CD4-positive, CD25-positive, alpha-beta regulatory T cell (primary cell): ENCODE results near the gene ADAMTS19. TPM values are rescaled to one million over a fixed set of nuclear protein-coding genes. Genes with fewer than 3 reads are reported as not detected.

Experiments used
- ATAC-seq, 2 donors: fragments of 150-1000 bp; cut with Tn5 transposase; one replicate each; pipeline ENCODE4 v1.10.0; 2021; ENCODE audit warnings: low read depth in 2 of 2, moderate number of reproducible peaks in 2 of 2, moderate library complexity in 1 of 2
- DNase-seq, 3 donors: peaks; one replicate each; pipeline versions ENCODE4 v3.0.0 to v3.0.0-alpha.2; 2012 to 2022; ENCODE audit warnings: mixed read lengths in 1 of 3
- H3K27ac ChIP-seq: one replicate; pipeline ENCODE4 v1.7.0; 2013; ENCODE audit warnings: mild to moderate bottlenecking, low read length; ENCODE audit not compliant: insufficient read depth, poor library complexity, severe bottlenecking
- H3K27me3 ChIP-seq: one replicate; pipeline ENCODE4 v1.7.0; 2013; ENCODE audit warnings: low read length; ENCODE audit not compliant: control insufficient read depth, insufficient read depth
- H3K36me3 ChIP-seq: one replicate; pipeline ENCODE4 v1.7.0; 2013; ENCODE audit warnings: mild to moderate bottlenecking, low read length, moderate library complexity; ENCODE audit not compliant: control insufficient read depth, insufficient read depth
- H3K4me1 ChIP-seq: 2 replicates; pipeline ENCODE4 v1.7.0; 2013; ENCODE audit warnings: mild to moderate bottlenecking, low read length; ENCODE audit not compliant: insufficient read depth, control insufficient read depth, poor library complexity, severe bottlenecking
- H3K4me3 ChIP-seq: one replicate; pipeline ENCODE4 v1.7.0; 2013; ENCODE audit warnings: low read depth, mild to moderate bottlenecking, low read length, moderate library complexity
- H3K9me3 ChIP-seq, 2 experiments: 1 replicate in 1 of 2; 2 replicates in 1 of 2; pipeline ENCODE4 v1.7.0; 2013; ENCODE audit warnings: low read length in 2 of 2, mild to moderate bottlenecking in 1 of 2, moderate library complexity in 1 of 2; ENCODE audit not compliant: control insufficient read depth in 2 of 2
- H3K27ac Mint-ChIP-seq, 3 donors: one replicate each; pipeline ENCODE4 v1.8.0; 2020 to 2022; ENCODE audit warnings: mild to moderate bottlenecking in 3 of 3, mixed read lengths in 3 of 3, moderate library complexity in 2 of 3
- H3K27me3 Mint-ChIP-seq: one replicate; pipeline ENCODE4 v1.8.0; 2022; ENCODE audit warnings: mild to moderate bottlenecking, mixed read lengths
- H3K36me3 Mint-ChIP-seq: one replicate; pipeline ENCODE4 v1.8.0; 2020; ENCODE audit warnings: mixed read lengths
- H3K4me1 Mint-ChIP-seq, 4 donors: one replicate each; pipeline ENCODE4 v1.8.0; 2020 to 2022; ENCODE audit warnings: mixed read lengths in 4 of 4, mild to moderate bottlenecking in 1 of 4
- H3K4me3 Mint-ChIP-seq, 4 donors: one replicate each; pipeline ENCODE4 v1.8.0; 2020 to 2022; ENCODE audit warnings: mild to moderate bottlenecking in 4 of 4, mixed read lengths in 4 of 4, moderate library complexity in 3 of 4
- H3K9me3 Mint-ChIP-seq, 7 donors: one replicate each; pipeline ENCODE4 v1.8.0; 2020 to 2022; ENCODE audit warnings: mixed read lengths in 7 of 7, mild to moderate bottlenecking in 3 of 7, moderate library complexity in 2 of 7
- polyA plus RNA-seq, 4 donors: library from polyadenylated mRNA; unstranded; fragments of 300-500 nt; fragmentation: Illumina TruSeq; gene quantifications; one replicate each; pipeline ENCODE4 v1.2.3, GENCODE V29; 2021
- total RNA-seq: library from RNA; stranded (reverse); gene quantifications from one replicate; pipeline ENCODE4 v1.2.3, GENCODE V29; 2022

Gene ADAMTS19
- total and polyA plus RNA-seq, 5 donors from 2014 or later, result not detected

DNA sequence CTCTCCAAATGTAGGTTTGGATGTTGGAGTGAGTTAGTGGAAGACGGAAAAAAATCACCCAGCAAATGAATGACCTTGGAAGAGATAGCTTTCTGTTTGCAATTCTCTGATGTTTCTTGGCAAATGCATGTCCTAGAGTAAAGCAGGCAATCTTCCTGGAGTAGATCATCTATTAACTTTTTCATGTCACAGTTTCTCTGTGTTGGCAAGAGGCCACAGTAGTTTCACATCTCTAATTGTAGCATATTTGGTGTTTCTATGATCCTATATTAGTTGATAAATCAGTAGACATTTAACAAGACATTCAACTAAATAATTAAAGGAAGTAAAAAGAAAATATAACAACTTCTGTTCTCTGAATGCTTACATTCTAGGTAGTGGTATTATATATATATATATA lies 149.6 kb downstream of the ADAMTS19 start:
- no peak overlapping the region for H3K27ac Mint-ChIP-seq
- H3K4me1 Mint-ChIP-seq, result no peaks in the 10 kb centered on the region
- H3K4me1 ChIP-seq, result no peaks in the 10 kb centered on the region
- H3K4me3 ChIP-seq, result no peak overlapping the region
- peaks cover 0 to 9% (median 2%) of the 10 kb centered on the region in 7 donors for H3K9me3 Mint-ChIP-seq
- ATAC-seq (no peak), DNase-seq (no peak)
- no peaks in the 10 kb centered on the region for H3K36me3 ChIP-seq
- H3K27ac ChIP-seq, result no peak overlapping the region
- no peaks in the 10 kb centered on the region for H3K36me3 Mint-ChIP-seq
- no peaks in the 10 kb centered on the region for H3K27me3 ChIP-seq
- no peak overlapping the region for H3K4me3 Mint-ChIP-seq
- no peaks in the 10 kb centered on the region for H3K27me3 Mint-ChIP-seq
- peaks cover 0 to 1% of the 10 kb centered on the region in 2 experiments for H3K9me3 ChIP-seq

DNA sequence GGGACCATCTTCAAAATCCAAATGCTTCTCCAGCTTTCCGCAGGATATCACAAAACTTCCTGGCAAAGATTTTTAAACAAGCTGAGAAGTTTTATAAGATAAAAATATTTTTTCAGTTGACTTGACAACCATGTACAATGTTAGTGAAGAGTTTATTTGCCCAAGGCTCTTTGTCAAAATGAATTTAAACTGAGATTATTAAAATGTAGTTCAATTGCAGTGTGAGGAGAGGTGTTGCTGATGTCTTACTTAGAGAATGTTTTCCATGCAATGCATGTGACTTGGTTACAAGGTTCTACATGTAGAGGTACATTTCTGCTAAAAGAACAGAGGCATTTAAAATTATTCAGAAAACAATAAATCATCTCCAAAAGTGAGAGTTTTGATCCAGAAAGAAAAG lies 156.4 kb downstream of the ADAMTS19 start:
- H3K27me3 ChIP-seq, result no peaks in the 10 kb centered on the region
- H3K4me1 ChIP-seq, result no peaks in the 10 kb centered on the region
- no peaks in the 10 kb centered on the region for H3K36me3 ChIP-seq
- no peaks in the 10 kb centered on the region for H3K4me1 Mint-ChIP-seq
- H3K9me3 ChIP-seq, result no peaks in the 10 kb centered on the region
- H3K27ac Mint-ChIP-seq, result no peak overlapping the region
- peaks cover 5% of the 10 kb centered on the region for H3K27me3 Mint-ChIP-seq
- no peak overlapping the region for H3K4me3 Mint-ChIP-seq
- no peak overlapping the region for H3K4me3 ChIP-seq
- no peak for DNase-seq
- no peak for ATAC-seq
- H3K36me3 Mint-ChIP-seq, result no peaks in the 10 kb centered on the region
- no peak overlapping the region for H3K27ac ChIP-seq
- peaks cover 0 to 1% (median 0%) of the 10 kb centered on the region in 7 donors for H3K9me3 Mint-ChIP-seq

DNA sequence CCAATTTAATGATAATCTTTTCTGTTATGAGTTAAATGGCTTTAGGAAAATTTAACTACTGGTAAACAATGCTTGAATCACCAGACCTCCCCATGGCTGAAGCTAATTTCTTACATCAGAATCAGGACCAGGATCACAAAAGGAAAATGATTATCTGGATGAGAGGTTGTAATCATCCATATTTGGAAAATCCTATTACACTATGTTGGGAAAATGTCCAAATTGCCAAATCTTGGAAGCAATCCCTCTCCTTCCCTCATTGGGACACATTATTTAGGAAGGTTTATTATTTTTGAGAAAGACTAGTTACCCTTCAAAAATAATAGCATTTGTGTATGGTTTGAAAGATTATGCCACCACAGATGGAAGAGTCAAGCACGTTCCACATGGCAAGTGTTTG lies 157.1 kb downstream of the ADAMTS19 start:
- ATAC-seq (no peak), DNase-seq (no peak)
- peaks cover 5% of the 10 kb centered on the region for H3K27me3 Mint-ChIP-seq
- H3K27me3 ChIP-seq, result no peaks in the 10 kb centered on the region
- no peaks in the 10 kb centered on the region for H3K4me1 Mint-ChIP-seq
- H3K9me3 Mint-ChIP-seq, result no peaks in the 10 kb centered on the region
- H3K36me3 ChIP-seq, result no peaks in the 10 kb centered on the region
- H3K27ac Mint-ChIP-seq, result no peak overlapping the region
- no peak overlapping the region for H3K27ac ChIP-seq
- no peaks in the 10 kb centered on the region for H3K9me3 ChIP-seq
- H3K4me1 ChIP-seq, result no peaks in the 10 kb centered on the region
- H3K4me3 ChIP-seq, result no peak overlapping the region
- no peak overlapping the region for H3K4me3 Mint-ChIP-seq
- no peaks in the 10 kb centered on the region for H3K36me3 Mint-ChIP-seq

DNA sequence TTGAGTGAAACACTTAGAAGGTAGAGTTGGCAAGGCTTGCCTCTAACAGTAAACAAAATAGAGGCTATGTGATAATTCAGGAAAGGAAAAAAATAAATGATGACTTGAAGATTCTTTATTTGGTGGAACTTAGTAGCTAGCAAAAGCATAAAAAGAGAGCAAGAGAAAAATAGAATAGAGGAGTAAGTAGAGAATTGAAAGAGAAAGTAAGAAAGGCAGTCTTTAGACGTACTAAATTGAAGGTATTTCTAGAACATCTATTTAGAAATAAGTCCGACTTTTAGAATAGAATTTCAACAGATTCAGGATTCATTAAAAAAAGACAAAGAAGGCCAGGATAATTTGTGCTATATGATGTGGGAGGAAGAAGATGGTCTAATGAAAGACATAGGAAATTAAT lies 159.7 kb downstream of the ADAMTS19 start:
- no peak overlapping the region for H3K4me3 Mint-ChIP-seq
- Histone ChIP-seq H3K27ac (no peak overlapping the region), H3K9me3 (no peaks in the 10 kb centered on the region), H3K36me3 (no peaks in the 10 kb centered on the region), H3K4me3 (no peak overlapping the region), H3K4me1 (no peaks in the 10 kb centered on the region), H3K27me3 (no peaks in the 10 kb centered on the region)
- peaks cover 0 to 4% (median under 1%) of the 10 kb centered on the region in 7 donors for H3K9me3 Mint-ChIP-seq
- H3K4me1 Mint-ChIP-seq, result no peaks in the 10 kb centered on the region
- peaks cover 5% of the 10 kb centered on the region for H3K27me3 Mint-ChIP-seq
- no peaks in the 10 kb centered on the region for H3K36me3 Mint-ChIP-seq
- no peak for DNase-seq
- H3K27ac Mint-ChIP-seq, result no peak overlapping the region
- no peak for ATAC-seq

DNA sequence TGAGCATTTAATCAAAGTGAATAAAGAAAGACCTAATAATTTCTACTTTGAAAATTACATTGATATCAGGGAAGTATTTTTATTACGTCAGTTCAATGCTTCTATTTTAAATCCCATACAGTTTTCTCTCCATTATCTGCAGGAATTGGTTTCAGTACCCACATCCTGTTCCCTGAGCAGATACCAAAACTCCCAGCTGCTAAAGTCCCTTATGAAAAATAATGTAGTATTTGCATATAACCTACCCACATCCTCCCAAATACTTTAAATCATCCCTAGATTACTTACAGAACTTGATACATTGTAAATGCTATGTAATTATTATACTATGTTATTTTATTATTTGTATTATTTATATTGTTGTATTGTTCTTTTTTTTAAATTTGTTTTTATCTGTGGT lies 162.4 kb downstream of the ADAMTS19 start:
- no peak overlapping the region for H3K4me3 ChIP-seq
- Mint-ChIP-seq H3K4me3 (no peak overlapping the region), H3K27me3 (peaks cover 5% of the 10 kb centered on the region), H3K36me3 (no peaks in the 10 kb centered on the region), H3K9me3 (peaks cover 0 to 10% (median 5%) of the 10 kb centered on the region in 7 donors), H3K27ac (no peak overlapping the region), H3K4me1 (no peaks in the 10 kb centered on the region)
- H3K27ac ChIP-seq, result no peak overlapping the region
- ATAC-seq (no peak), DNase-seq (no peak)
- no peaks in the 10 kb centered on the region for H3K27me3 ChIP-seq
- H3K36me3 ChIP-seq, result no peaks in the 10 kb centered on the region
- no peaks in the 10 kb centered on the region for H3K9me3 ChIP-seq
- H3K4me1 ChIP-seq, result no peaks in the 10 kb centered on the region

DNA sequence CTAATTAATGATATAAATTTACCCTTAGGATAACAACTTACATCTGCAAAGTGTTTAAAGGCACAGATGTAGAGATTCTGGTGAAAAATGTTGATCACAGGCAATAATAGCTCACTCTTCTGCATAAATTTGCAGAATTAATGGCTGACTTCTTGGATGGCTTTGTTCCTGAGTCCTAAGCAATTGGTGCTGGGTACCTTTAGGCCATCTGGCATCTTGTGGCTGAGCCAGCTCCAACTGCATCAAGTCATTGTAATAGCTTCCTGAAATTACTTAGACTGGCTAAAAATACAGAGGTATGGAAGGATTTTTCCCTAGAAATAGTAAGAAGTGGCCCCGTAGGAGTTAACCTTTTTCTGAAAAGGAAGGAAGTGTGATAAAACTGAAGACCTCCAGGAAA lies 169.5 kb downstream of the ADAMTS19 start:
- no peaks in the 10 kb centered on the region for H3K9me3 ChIP-seq
- H3K4me3 ChIP-seq, result no peak overlapping the region
- H3K36me3 ChIP-seq, result no peaks in the 10 kb centered on the region
- H3K27ac Mint-ChIP-seq, result no peak overlapping the region
- H3K9me3 Mint-ChIP-seq, result peaks cover under 1 to 15% (median 5%) of the 10 kb centered on the region in 7 donors
- ATAC-seq (no peak), DNase-seq (no peak)
- H3K36me3 Mint-ChIP-seq, result no peaks in the 10 kb centered on the region
- no peaks in the 10 kb centered on the region for H3K4me1 ChIP-seq
- no peaks in the 10 kb centered on the region for H3K27me3 ChIP-seq
- H3K4me1 Mint-ChIP-seq, result no peaks in the 10 kb centered on the region
- H3K4me3 Mint-ChIP-seq, result no peak overlapping the region
- no peaks in the 10 kb centered on the region for H3K27me3 Mint-ChIP-seq
- H3K27ac ChIP-seq, result no peak overlapping the region

DNA sequence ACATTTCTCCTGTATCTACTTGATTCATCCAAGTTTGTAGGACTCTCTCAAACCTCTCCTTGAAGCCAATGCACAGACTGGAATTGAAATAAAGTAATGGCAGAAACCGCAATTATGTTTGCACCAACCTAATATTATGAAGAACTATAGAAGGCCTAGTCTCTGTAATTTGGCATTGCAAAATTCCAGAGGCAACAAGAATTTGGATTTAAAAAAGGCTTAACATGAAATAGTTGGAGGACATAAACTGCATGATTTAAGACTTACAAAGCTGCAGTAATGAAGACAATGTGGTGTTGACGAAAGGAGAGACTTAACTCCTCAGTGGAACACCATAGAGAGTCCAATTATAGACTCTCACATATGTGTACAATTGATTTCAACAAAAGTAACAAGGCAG lies 170.0 kb downstream of the ADAMTS19 start:
- H3K27ac Mint-ChIP-seq, result no peak overlapping the region
- peaks cover 3 to 17% (median 4%) of the 10 kb centered on the region in 7 donors for H3K9me3 Mint-ChIP-seq
- no peaks in the 10 kb centered on the region for H3K4me1 ChIP-seq
- H3K4me1 Mint-ChIP-seq, result no peaks in the 10 kb centered on the region
- H3K36me3 Mint-ChIP-seq, result no peaks in the 10 kb centered on the region
- no peak overlapping the region for H3K4me3 ChIP-seq
- no peak for ATAC-seq
- H3K27me3 Mint-ChIP-seq, result no peaks in the 10 kb centered on the region
- no peaks in the 10 kb centered on the region for H3K36me3 ChIP-seq
- H3K27me3 ChIP-seq, result no peaks in the 10 kb centered on the region
- no peak overlapping the region for H3K27ac ChIP-seq
- no peak for DNase-seq
- H3K9me3 ChIP-seq, result no peaks in the 10 kb centered on the region
- no peak overlapping the region for H3K4me3 Mint-ChIP-seq

DNA sequence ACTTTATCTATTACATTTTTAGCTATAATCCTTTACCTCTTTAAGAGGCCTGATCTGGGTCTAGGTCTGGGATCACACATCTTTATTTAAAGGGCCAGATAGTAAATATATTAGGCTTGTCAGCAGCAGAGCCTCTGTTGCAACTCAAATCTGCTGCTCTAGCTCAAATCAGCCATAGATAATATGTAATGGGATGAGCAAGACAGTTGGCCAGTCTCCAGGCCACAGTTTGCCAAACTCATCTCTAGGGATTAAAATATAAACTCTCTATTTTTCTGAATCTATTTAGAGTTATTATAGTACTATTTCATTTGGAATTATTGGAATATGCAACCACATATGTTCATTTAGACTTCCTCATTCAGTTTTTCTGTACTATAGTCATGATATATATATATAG lies 171.9 kb downstream of the ADAMTS19 start:
- Mint-ChIP-seq H3K27me3 (no peaks in the 10 kb centered on the region), H3K9me3 (peaks cover 3 to 15% (median 5%) of the 10 kb centered on the region in 7 donors), H3K4me3 (no peak overlapping the region), H3K27ac (no peak overlapping the region), H3K4me1 (no peaks in the 10 kb centered on the region), H3K36me3 (no peaks in the 10 kb centered on the region)
- Histone ChIP-seq H3K27ac (no peak overlapping the region), H3K36me3 (no peaks in the 10 kb centered on the region), H3K9me3 (no peaks in the 10 kb centered on the region), H3K4me3 (no peak overlapping the region), H3K27me3 (no peaks in the 10 kb centered on the region), H3K4me1 (no peaks in the 10 kb centered on the region)
- DNase-seq, result no peak
- ATAC-seq, result no peak
